OCI-LY1 (cell line): ENCODE data around the gene SPTB.

Experiments
- H2AFZ ChIP-seq: fragments of 200-600 bp; sonication (generic), shearing (Covaris generic); 2 replicates; pipeline ENCODE4 v1.6.0; 2014; ENCODE audit warnings: antibody characterized with exemption, mild to moderate bottlenecking, low read length
- H3F3A ChIP-seq: fragments of 200-600 bp; sonication (generic), shearing (Covaris generic); 2 replicates; pipeline ENCODE4 v1.6.0; 2014; ENCODE audit warnings: mild to moderate bottlenecking, antibody characterized with exemption, low read length, moderate library complexity; ENCODE audit not compliant: insufficient read depth
- H3K27ac ChIP-seq: fragments of 200-600 bp; sonication (generic); 2 replicates; pipeline ENCODE4 v1.5.1; 2014; ENCODE audit warnings: low read length, mixed run types, mild to moderate bottlenecking, low read depth; ENCODE audit not compliant: poor library complexity, severe bottlenecking
- H3K27me3 ChIP-seq: fragments of 200-600 bp; sonication (generic); 2 replicates; pipeline ENCODE4 v1.6.0; 2014; ENCODE audit warnings: antibody characterized with exemption, mild to moderate bottlenecking, low read length, moderate library complexity; ENCODE audit not compliant: insufficient read depth
- H3K36me3 ChIP-seq: fragments of 200-600 bp; sonication (generic); 2 replicates; pipeline ENCODE4 v1.6.1; 2014; ENCODE audit warnings: mild to moderate bottlenecking, antibody characterized with exemption, low read length, moderate library complexity, mixed read lengths; ENCODE audit not compliant: insufficient read depth
- H3K4me1 ChIP-seq: fragments of 200-600 bp; sonication (generic); 2 replicates; pipeline ENCODE4 v1.5.1; 2014; ENCODE audit warnings: mild to moderate bottlenecking, low read length, moderate library complexity; ENCODE audit not compliant: insufficient read depth, severe bottlenecking
- H3K4me2 ChIP-seq: fragments of 200-600 bp; sonication (generic), shearing (Covaris generic); 2 replicates; pipeline ENCODE4 v1.6.1; 2014; ENCODE audit warnings: low read length
- H3K4me3 ChIP-seq: fragments of 200-600 bp; sonication (generic); 2 replicates; pipeline ENCODE4 v1.5.1; 2014; ENCODE audit warnings: low read length, low read depth, mild to moderate bottlenecking, mixed read lengths; ENCODE audit not compliant: poor library complexity, severe bottlenecking
- H3K79me2 ChIP-seq: fragments of 200-600 bp; shearing (Covaris generic); 2 replicates; pipeline ENCODE4 v1.6.1; 2016; ENCODE audit warnings: mixed run types, low read length, mixed read lengths; ENCODE audit not compliant: insufficient read depth
- H3K9ac ChIP-seq: fragments of 200-600 bp; sonication (generic), shearing (Covaris generic); 2 replicates; pipeline ENCODE4 v1.6.1; 2014; ENCODE audit warnings: mild to moderate bottlenecking, low read length, mixed read lengths
- H3K9me2 ChIP-seq: fragments of 200-600 bp; sonication (generic), shearing (Covaris generic); 2 replicates; pipeline ENCODE4 v1.6.1; 2014; ENCODE audit warnings: low read depth, mild to moderate bottlenecking, low read length, mixed read lengths
- H3K9me3 ChIP-seq: fragments of 200-600 bp; shearing (Covaris generic); 2 replicates; pipeline ENCODE4 v1.6.1; 2014; ENCODE audit warnings: low read length, mixed read lengths
- H4K20me1 ChIP-seq: fragments of 200-600 bp; sonication (generic), shearing (Covaris generic); 2 replicates; pipeline ENCODE4 v1.6.0; 2016; ENCODE audit warnings: mild to moderate bottlenecking, low read length; ENCODE audit not compliant: insufficient read depth
- CTCF ChIP-seq: fragments of 200-600 bp; sonication (generic), shearing (Covaris generic); IDR thresholded peaks from 2 replicates; pipeline ENCODE4 v1.5.1; 2017; ENCODE audit warnings: mild to moderate bottlenecking, antibody characterized with exemption, low read length, moderate library complexity, mixed read lengths
- EZH2 ChIP-seq: fragments of 200-600 bp; sonication (generic), shearing (Covaris generic); IDR thresholded peaks from 2 replicates; pipeline ENCODE4 v1.8.0; 2017; ENCODE audit warnings: borderline replicate concordance, mixed run types, mild to moderate bottlenecking, antibody characterized with exemption, low read length, moderate library complexity, mixed read lengths

SPTB gene

GRCh38 chr14:64800000-64800399, 79.7 kb downstream of the SPTB start:
- no peak overlapping the region for H2AFZ ChIP-seq

GRCh38 chr14:64799555-64799954, 80.2 kb downstream of the SPTB start:
- Histone ChIP-seq H3K79me2 (no peaks in the 10 kb centered on the region), H3K4me3 (no peak overlapping the region), H3K9ac (no peak overlapping the region), H4K20me1 (no peaks in the 10 kb centered on the region), H3K9me3 (no peaks in the 10 kb centered on the region), H3K4me2 (no peak overlapping the region), H3F3A (no peaks in the 10 kb centered on the region), H3K27ac (no peak overlapping the region), H3K36me3 (no peaks in the 10 kb centered on the region), H3K9me2 (no peaks in the 10 kb centered on the region), H3K4me1 (no peaks in the 10 kb centered on the region), H2AFZ (no peak overlapping the region), H3K27me3 (no peaks in the 10 kb centered on the region)
- TF ChIP-seq CTCF (no peak), EZH2 (no peak)

More at GRCh38 chr14:64800000-64800399, 79.7 kb downstream of the SPTB start:
- Histone ChIP-seq H3K4me2 (no peak overlapping the region), H4K20me1 (no peaks in the 10 kb centered on the region), H3K4me1 (no peaks in the 10 kb centered on the region), H3F3A (no peaks in the 10 kb centered on the region), H3K9me3 (no peaks in the 10 kb centered on the region), H3K9me2 (no peaks in the 10 kb centered on the region), H3K4me3 (no peak overlapping the region), H3K27me3 (no peaks in the 10 kb centered on the region), H3K27ac (no peak overlapping the region), H3K9ac (no peak overlapping the region), H3K79me2 (no peaks in the 10 kb centered on the region), H3K36me3 (no peaks in the 10 kb centered on the region)
- peak; percentile 57 for TF ChIP-seq CTCF
- no peak for TF ChIP-seq EZH2

- H3K27me3 ChIP-seq, result no peaks in the 10 kb centered on the region
- no peak overlapping the region for H3K9ac ChIP-seq
- no peaks in the 10 kb centered on the region for H4K20me1 ChIP-seq
- no peaks in the 10 kb centered on the region for H3K79me2 ChIP-seq
- no peak for TF ChIP-seq EZH2
- no peak for TF ChIP-seq CTCF
- H2AFZ ChIP-seq, result no peak overlapping the region
- H3K27ac ChIP-seq, result no peak overlapping the region
- no peaks in the 10 kb centered on the region for H3K36me3 ChIP-seq
- no peaks in the 10 kb centered on the region for H3K9me2 ChIP-seq
- no peak overlapping the region for H3K4me3 ChIP-seq
- no peak overlapping the region for H3K4me2 ChIP-seq
- no peaks in the 10 kb centered on the region for H3K4me1 ChIP-seq
- H3K9me3 ChIP-seq, result no peaks in the 10 kb centered on the region
- no peaks in the 10 kb centered on the region for H3F3A ChIP-seq
Measured at GRCh38 chr14:64796369-64796768, 83.3 kb downstream of the SPTB start.
